Left renal cortex interstitium (tissue), 4 donors: ENCODE results near the gene CDT1. TPM values are rescaled to one million over a fixed set of nuclear protein-coding genes. Genes with fewer than 3 reads are reported as not detected.

Experiments used
- DNase-seq, 4 donors: peaks; one replicate each; pipeline ENCODE4 v3.0.0-alpha.2; 2013; ENCODE audit warnings: low read depth in 4 of 4, low spot score in 2 of 4, missing footprints in 1 of 4
- polyA plus RNA-seq, 4 donors: library from polyadenylated mRNA; unstranded; fragments of 120-200 nt; gene quantifications; one replicate each; pipeline ENCODE4 v1.2.1, GENCODE V29; 2013; ENCODE audit not compliant: insufficient read length in 4 of 4

CDT1 gene
- polyA plus RNA-seq, 4 donors, result 9.5 to 26.8 (median 18.8) TPM

DNA sequence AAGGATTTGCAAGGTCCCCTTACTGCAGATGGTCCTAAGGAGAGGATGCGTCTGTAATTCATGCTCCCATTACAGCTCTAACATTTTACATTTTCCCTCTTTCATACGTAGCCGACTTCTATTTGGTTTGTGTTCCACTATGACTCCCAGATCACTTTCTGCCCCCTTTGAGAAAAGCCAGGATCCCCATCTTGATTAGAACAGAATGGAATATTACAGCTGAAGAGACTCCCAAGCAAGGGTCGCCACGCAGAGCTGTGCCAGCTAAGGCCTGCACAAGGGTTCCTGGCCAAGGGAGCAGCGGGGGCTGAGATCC lies 3.4 kb upstream of the CDT1 start:
- DNase-seq, result no peak

DNA sequence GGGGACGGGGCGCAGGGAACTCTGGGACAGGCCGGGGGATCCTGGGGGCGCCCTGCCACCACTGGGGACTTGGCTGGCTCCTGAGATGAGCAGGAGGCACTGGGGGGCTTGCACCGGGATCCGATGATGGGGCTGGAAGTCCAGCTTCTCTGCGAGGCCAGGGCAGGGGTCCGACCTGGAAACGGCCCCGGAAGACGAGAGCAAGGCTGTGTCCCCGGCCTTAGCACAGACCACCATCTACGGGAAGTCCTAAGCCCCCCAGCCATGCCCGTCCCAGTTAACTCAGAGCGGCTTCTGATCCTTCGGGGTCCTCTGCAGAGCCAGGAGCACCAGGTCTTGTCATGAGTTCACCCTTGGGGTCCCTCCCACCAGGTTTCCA lies 573 bp downstream of the CDT1 start:
- DNase-seq, result no peak

DNA sequence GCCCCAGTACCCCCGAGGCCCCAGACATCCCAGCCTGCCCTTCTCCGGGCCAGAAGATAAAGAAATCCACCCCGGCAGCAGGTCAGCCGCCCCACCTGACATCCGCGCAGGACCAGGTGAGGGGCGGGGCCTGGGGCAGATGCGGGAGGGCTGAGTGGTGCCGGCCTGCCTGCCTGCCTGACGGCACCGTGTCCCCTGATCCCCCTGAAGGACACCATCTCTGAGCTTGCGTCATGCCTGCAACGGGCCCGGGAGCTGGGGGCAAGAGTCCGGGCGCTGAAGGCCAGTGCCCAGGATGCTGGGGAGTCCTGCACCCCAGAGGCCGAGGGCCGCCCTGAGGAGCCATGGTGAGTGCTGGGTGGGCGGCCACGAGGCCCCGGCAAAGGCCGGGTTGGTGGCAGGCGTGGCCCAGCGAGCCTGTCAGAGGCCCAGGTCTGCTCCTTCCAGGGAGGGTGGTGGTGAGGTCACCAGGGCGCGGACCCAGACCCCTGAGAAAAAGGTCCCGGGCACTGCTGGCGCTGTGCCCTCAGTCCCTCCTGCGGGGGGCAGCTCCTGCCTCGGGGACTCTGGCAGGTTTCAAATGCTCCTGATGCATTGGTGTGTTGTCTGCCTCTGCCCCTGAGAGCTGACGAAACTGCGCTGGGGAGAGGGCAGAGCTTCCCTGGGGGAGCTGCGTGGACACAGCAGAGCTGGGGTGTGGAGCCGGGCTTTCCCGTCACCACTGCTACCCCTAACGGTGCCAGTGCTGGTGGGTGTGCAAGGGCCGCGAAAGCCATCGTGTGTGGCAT lies 1.2 kb downstream of the CDT1 start:
- no peak for DNase-seq

GRCh38 chr16:88805340-88805715 lies 1.7 kb downstream of the CDT1 start:
- DNase-seq, result no peak

- no peak for DNase-seq
Observed at GRCh38 chr16:88805887-88806393, 2.4 kb downstream of the CDT1 start.

DNA sequence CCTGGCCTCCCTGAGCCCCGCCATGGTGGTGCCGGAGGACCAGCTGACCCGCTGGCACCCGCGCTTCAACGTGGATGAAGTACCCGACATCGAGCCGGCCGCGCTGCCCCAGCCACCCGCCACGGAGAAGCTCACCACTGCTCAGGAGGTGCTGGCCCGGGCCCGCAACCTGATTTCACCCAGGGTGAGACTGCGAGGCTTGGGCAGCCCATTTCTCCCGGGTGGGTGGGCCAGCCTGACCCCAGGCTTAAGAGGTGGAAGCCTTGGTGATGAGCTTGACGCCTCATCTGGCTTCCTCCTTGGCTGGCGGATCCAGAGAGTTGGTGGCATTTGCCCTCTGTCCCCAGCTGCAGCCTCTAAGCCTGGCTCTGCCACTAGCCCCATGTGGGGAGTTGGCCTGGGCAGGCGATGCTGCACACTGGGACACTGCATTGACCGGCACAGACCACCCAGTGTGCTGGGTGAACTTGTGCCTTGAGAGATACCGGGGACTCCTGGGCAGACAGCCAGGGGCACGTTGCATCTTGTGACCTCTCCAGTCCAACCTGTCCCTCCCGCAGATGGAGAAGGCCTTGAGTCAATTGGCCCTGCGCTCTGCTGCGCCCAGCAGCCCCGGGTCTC lies 3.0 kb downstream of the CDT1 start:
- no peak for DNase-seq

DNA sequence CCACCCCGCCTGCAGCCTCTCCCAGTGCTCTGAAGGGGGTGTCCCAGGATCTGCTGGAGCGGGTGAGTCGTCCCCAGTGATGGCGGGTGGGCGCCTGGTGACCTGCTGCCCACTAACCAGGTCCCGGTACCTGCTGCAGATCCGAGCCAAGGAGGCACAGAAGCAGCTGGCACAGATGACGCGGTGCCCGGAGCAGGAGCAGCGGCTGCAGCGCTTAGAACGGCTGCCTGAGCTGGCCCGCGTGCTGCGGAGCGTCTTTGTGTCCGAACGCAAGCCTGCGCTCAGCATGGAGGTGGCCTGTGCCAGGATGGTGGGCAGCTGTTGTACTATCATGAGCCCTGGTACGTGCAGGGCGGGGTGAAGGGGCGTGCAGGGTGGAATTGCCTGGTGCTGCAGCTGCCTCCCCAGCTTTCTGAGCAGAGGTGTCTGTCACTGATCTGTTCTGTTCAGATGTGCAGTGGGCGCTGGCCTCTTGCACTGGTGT lies 3.6 kb downstream of the CDT1 start:
- DNase-seq, result no peak

GRCh38 chr16:88807626-88808453 lies 4.3 kb downstream of the CDT1 start:
- DNase-seq, result no peak

GRCh38 chr16:88809068-88809675 lies 5.6 kb downstream of the CDT1 start:
- no peak for DNase-seq

DNA sequence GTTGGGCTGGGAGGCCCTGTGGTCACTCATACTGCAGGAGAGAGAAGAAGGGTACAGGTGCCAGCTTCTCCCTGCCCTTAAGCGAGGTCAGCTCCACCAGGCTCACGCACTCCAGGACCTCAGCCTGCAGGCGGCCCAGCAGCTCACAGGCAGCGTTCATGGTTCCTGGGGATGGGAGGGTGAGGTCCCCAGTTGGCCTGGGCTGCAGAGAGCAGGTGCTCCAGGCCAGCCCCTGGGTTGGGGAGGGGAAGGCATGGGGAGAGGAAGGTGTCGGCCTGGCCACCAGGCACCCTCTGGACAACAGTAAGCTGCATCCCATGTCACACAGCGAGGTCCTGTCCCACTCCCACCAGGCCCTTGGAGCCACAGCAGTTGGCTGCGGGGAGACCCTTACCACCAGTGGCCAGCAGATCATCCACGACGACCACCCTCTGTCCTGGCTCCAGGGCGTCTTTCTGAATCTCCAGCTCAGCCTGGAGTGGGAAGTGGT lies 6.1 kb downstream of the CDT1 start:
- no peak for DNase-seq

- DNase-seq, result no peak
Observed at GRCh38 chr16:88810166-88810911, 6.8 kb downstream of the CDT1 start.

DNA sequence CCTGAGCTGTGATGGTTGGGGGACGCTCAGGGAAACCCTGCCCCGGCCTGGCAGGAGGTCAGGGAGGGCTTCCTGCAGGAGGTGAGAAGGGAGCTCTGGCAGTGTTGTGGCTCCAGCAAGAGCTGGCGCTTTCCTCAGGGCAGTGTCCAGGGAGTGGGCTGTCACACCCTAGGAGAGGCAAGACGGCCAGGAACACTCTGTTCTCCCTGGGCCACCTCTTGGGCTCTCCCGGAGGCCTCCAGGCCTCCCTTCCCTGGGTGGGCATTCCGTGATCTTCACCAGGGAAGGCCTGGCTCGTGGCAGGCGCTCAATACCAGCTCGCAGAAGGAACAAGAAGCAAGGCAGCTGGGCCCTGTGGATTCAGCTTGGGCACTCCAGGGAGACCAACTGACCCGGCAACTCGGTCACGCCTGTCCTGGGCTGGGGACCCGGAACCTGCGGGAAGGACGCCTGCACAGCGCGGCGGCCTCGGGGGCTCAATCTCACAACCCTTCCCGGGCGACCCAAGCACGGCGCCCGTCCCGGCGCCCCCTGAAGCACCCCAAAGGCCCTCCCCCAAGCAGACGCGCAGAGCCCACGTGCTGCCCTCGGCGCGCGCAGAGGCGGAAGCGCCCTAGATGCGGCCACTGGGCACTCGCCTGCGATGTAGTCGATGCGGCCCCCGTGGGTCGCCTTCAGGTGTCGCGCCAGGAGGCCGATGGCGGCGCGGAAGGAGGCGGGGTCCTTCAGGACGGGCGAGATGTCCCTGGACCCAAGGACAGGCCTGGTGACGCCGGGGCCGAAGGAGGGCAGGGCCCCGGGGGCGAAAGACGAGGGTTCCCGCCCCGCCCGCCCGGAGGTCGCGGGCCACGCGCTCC lies 7.6 kb downstream of the CDT1 start:
- DNase-seq, result no peak

DNA sequence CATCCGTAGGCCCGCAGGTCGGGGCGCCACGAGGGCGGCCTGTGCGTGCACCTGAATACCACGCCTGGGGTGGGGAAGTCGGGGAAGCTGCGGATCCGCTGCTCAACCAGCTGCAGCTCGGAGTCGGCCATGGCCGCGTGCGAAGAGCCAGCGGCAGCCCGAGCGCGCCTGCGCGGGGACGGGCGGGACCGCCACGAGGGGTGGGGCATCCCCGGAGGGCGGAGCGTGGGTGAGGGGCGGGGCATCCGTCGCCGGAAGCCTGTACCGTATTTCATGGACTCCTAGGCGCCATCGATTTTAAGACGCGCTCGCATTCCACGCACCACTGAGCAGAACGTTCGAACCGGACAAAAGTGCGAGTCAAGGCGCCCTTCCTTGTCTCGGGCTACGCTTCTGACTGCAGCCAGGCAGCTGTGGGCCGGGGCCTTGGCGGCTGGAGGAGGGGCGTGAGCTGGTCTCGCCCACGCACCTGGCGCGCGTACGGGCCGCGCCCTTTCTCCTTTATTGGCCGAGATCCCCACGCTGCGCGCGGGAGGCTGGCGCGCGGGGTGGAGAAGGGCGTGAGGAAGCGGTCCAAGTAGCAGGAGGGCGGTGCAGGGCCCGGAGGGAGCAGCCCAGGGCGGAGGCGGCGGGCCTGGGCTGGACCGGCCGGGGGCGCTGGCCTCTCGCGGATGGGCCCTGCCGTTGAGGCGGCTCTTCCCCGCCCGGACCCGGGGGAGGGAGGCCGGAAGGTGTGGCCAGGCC lies 8.4 kb downstream of the CDT1 start, which contains the start of gene APRT:
TSS of gene APRT (minus strand) at position 160 of the 744 bp plus-strand sequence. CDS start at position 131, 29 bp downstream.
- DNase-seq, result peak in 3 of 4 donors; percentile 75 to 87 (median 80)

DNA sequence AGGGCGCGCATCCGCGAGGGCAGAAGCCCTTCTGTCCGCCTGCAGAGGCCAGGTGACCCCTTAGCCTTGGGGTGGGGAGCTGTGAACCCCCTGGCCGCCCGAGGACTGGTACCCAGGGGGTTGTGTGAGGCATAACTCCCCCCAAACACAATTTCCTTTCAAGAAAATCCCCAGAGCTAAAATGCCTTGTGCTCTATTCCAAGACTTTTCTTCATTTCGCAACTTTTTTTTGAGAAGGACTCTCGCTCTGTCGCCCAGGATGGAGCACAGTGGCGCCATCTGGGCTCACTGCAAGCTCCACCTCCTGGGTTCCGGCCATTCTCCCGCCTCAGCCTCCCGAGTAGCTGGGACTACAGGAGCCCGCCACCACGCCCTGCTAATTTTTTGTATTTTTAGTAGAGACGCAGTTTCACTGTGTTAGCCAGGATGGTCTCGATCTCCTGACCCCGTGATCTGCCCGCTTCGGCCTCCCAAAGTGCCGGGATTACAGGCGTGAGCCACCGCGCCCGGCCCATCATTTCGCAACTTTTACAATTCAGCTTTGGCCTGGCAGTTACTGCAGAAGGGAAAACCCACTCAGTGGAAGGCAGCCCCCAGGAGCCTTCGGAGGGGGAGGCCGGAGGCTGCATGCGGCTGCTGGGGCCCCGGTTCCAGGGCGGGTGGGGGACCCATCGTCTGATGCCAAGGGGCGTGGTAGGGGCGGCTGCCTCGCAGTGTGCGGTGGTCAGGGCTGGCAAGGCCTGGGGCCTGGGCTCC lies 9.1 kb downstream of the CDT1 start:
- no peak for DNase-seq

GRCh38 chr16:88813269-88814143 lies 9.9 kb downstream of the CDT1 start:
- DNase-seq, result no peak

DNA sequence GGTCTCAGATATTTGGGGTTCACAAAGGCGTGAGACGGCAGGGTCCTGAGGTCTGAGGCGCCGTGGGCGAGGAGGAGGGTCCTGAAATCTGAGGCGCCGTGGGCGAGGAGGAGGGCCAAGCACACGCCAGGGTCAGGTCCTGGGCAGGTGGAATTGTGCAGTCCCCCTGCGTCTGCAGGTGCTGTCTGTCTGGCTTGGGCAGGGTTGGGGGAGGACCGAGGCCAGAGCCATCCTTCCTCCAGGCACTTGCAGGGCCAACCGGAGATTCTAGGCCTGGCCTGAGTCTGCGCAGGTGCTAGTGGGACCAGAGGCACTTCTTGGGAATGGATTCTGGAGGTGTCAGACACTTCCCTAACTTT lies 10.5 kb downstream of the CDT1 start:
- no peak for DNase-seq

- no peak for DNase-seq
Observed at GRCh38 chr16:88815227-88815626, 11.6 kb downstream of the CDT1 start.
